ENCODE data around the gene ARMH3. TPM values are rescaled to one million over a fixed set of nuclear protein-coding genes. Genes with fewer than 3 reads are reported as not detected.

Gene ARMH3
- total and polyA plus RNA-seq, 10 of the 15 experiments (the other 5 are each of a cell fraction or from before 2014, with no cell fraction given): 13.0 to 33.0 (median 16.4) TPM

- no peak for TF ChIP-seq ZBTB33 (IDR thresholded peaks at IDR 0.05)
Observed at GRCh38 chr10:101906586-101907183, 149.3 kb downstream of the ARMH3 start (continued).

GRCh38 chr10:101905251-101905650 is 150.7 kb downstream of the ARMH3 start:
- TF ChIP-seq RUNX3 (IDR thresholded peaks at IDR 0.05; ENCODE audit: low read length) (no peak), FOXK2 (IDR thresholded peaks at IDR 0.05) (no peak), MYC (IDR thresholded peaks at IDR 0.05; ENCODE audit: insufficient read depth, insufficient read length, insufficient replicate concordance, low read length, severe bottlenecking) (no peak), SUZ12 (IDR thresholded peaks at IDR 0.05; ENCODE audit: unreplicated experiment) (no peak), ZBTB33 (IDR thresholded peaks at IDR 0.05) (no peak), LARP7 (IDR thresholded peaks at IDR 0.05) (no peak), FOXM1 (IDR thresholded peaks at IDR 0.05; ENCODE audit: low read depth, low read length) (no peak), USF1 (IDR thresholded peaks at IDR 0.05; ENCODE audit: borderline replicate concordance, extremely low read length, insufficient read depth, low read depth, low read length) (no peak), SMAD5 (IDR thresholded peaks at IDR 0.05; ENCODE audit: low read depth) (no peak), GATAD2B (conservative IDR thresholded peaks at IDR 0.05; ENCODE audit: low read depth) (no peak), TCF12 (IDR thresholded peaks at IDR 0.05; ENCODE audit: low read depth, low read length) (no peak), NFXL1 (IDR thresholded peaks at IDR 0.05; ENCODE audit: borderline replicate concordance) (no peak), BMI1 (IDR thresholded peaks at IDR 0.05; ENCODE audit: borderline replicate concordance) (no peak), POLR2A (IDR thresholded peaks at IDR 0.05; ENCODE audit: low read depth, low read length) (no peak)
- intact Hi-C loops (cut with micrococcal nuclease; ENCODE audit: unreplicated experiment): no loop called here
- no peak overlapping the region for H2AFZ ChIP-seq (ENCODE audit: control insufficient read depth, low read depth, low read length)

More at GRCh38 chr10:101905251-101905650, 150.7 kb downstream of the ARMH3 start:
- CTCF ChIA-PET: interaction anchor here (0.6 to 9.4 kb wide), 8 partner anchors 16 to 439 kb away, joined by 3 to 127 read pairs (median 22); no protein-coding TSS in a partner anchor
- RAD21 ChIA-PET (ENCODE audit: unreplicated experiment): interaction anchor here (0.7 to 13.6 kb wide), 4 partner anchors 16 to 98 kb away, joined by 4 to 352 read pairs (median 84); no protein-coding TSS in a partner anchor
- H3K9ac ChIP-seq (ENCODE audit: control insufficient read depth, insufficient read depth, low read length): no peak overlapping the region
- POLR2A ChIA-PET: interaction anchor here (1.0 to 5.1 kb wide), 4 partner anchors 9 to 64 kb away, joined by 3 to 35 read pairs (median 15); no protein-coding TSS in a partner anchor
- no peaks in the 10 kb centered on the region for H4K20me1 ChIP-seq (ENCODE audit: control insufficient read depth, insufficient read depth)
- 92% methylated on average over 2 of the region's 2 CpGs for WGBS (ENCODE audit: insufficient coverage, insufficient replicate concordance, low lambda C conversion rate, missing lambda C conversion rate)
- ATAC-seq: no peak
- no peaks in the 10 kb centered on the region for H3K27me3 ChIP-seq (replicated peaks in 1 of 2; ENCODE audit: control insufficient read depth in 2 of 2, insufficient read depth in 2 of 2, low read length in 1 of 2)
- peaks cover 3% of the 10 kb centered on the region for H3K79me2 ChIP-seq (ENCODE audit: control insufficient read depth, insufficient read depth, low read length)
- in situ Hi-C loops (cut with MboI): no loop called here
- FAIRE-seq: no peak
- peaks cover 45% of the 10 kb centered on the region for H3K4me1 ChIP-seq (ENCODE audit: control insufficient read depth, insufficient read depth, low read length)
- H3K4me3 ChIP-seq: no peak overlapping the region
- no TSS peak for BruUV-seq (replicated peaks)
- DNase-seq (ENCODE audit: low read depth, low spot score): no peak
- H3K36me3 ChIP-seq (ENCODE audit: control insufficient read depth in 2 of 2, insufficient read depth in 2 of 2, low read length in 1 of 2): no peaks in the 10 kb centered on the region
- SMC1A ChIA-PET (ENCODE audit: uncharacterized antibody, unreplicated experiment): interaction anchor here (0.8 to 15.5 kb wide), 8 partner anchors 16 to 210 kb away, joined by 3 to 369 read pairs (median 30); no protein-coding TSS in a partner anchor
- 0 out of 2 replicates have a peak overlapping the region, but pooled peaks have one; percentile 45 for H3K27ac ChIP-seq (ENCODE audit: control insufficient read depth, insufficient read depth)
- no peaks in the 10 kb centered on the region for H3K9me3 ChIP-seq (replicated peaks; ENCODE audit: control insufficient read depth, insufficient read depth, low read length)
- H3K4me2 ChIP-seq (ENCODE audit: control insufficient read depth, insufficient read depth): no peak overlapping the region
